Loucy (cell line): ENCODE results near the gene ICAM4.

Experiments
- EZH2phosphoT487 ChIP-seq: fragments of 200-600 bp; IDR thresholded peaks from 2 replicates; pipeline ENCODE4 v1.6.1; 2018; ENCODE audit warnings: antibody characterized with exemption, mild to moderate bottlenecking, moderate library complexity, borderline replicate concordance
- TF ChIP-seq, protein P1 (sequence below): fragments of 200-600 bp; sonication (generic); conservative IDR thresholded peaks from 2 replicates; pipeline ENCODE4 v1.5.1; 2014; ENCODE audit warnings: mild to moderate bottlenecking, antibody characterized with exemption, low read length

DNA sequence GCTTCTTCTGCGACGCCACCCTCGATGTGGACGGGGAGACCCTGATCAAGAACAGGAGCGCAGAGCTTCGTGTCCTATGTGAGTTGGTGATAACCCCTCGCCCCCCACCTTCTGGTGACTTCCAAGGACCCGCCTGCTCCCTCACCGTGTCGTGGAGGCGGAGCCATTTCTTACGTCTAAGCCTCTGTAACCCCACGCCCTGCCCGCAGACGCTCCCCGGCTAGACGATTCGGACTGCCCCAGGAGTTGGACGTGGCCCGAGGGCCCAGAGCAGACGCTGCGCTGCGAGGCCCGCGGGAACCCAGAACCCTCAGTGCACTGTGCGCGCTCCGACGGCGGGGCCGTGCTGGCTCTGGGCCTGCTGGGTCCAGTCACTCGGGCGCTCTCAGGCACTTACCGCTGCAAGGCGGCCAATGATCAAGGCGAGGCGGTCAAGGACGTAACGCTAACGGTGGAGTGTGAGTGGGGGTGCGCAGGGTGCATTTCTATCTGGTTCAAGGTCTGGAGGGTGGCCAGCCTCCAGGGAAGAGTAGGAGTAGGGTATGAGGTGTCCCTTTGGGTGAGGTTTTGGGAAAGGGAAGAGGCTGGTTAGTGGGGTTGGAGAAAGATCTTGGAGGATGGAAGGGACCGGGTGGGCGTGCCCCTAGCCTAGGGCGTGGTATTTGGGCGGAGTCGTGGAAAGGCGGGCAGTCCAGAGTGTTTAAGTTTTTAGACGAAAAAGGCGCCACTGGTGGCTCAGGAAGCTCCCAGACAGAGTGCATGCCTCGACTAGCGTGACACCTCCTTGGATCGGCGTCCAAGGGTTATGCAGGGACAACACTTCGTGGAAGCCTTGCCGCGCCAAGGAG lies 6.3 kb downstream of the ICAM4 start:
- TF ChIP-seq, protein P1, sequence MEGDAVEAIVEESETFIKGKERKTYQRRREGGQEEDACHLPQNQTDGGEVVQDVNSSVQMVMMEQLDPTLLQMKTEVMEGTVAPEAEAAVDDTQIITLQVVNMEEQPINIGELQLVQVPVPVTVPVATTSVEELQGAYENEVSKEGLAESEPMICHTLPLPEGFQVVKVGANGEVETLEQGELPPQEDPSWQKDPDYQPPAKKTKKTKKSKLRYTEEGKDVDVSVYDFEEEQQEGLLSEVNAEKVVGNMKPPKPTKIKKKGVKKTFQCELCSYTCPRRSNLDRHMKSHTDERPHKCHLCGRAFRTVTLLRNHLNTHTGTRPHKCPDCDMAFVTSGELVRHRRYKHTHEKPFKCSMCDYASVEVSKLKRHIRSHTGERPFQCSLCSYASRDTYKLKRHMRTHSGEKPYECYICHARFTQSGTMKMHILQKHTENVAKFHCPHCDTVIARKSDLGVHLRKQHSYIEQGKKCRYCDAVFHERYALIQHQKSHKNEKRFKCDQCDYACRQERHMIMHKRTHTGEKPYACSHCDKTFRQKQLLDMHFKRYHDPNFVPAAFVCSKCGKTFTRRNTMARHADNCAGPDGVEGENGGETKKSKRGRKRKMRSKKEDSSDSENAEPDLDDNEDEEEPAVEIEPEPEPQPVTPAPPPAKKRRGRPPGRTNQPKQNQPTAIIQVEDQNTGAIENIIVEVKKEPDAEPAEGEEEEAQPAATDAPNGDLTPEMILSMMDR, result no peak
- no peak for TF ChIP-seq EZH2phosphoT487
